ENCODE results near the gene COL4A5.

GRCh38 chrX:108558217-108558616 lies 118.6 kb downstream of the COL4A5 start:
- TF ChIP-seq CTCF (conservative IDR thresholded peaks at IDR 0.05; ENCODE audit: low read depth, low read length) (no peak), EZH2 (IDR thresholded peaks at IDR 0.05; ENCODE audit: borderline replicate concordance, low read depth, low read length, poor library complexity, severe bottlenecking) (no peak)
